T-helper 22 cell (primary cell): ENCODE measurements around the gene GSTM2.

Experiments
- DNase-seq: peaks from one replicate; pipeline ENCODE4 v3.0.0-alpha.2; 2020; ENCODE audit warnings: low read depth

GSTM2 gene

DNA sequence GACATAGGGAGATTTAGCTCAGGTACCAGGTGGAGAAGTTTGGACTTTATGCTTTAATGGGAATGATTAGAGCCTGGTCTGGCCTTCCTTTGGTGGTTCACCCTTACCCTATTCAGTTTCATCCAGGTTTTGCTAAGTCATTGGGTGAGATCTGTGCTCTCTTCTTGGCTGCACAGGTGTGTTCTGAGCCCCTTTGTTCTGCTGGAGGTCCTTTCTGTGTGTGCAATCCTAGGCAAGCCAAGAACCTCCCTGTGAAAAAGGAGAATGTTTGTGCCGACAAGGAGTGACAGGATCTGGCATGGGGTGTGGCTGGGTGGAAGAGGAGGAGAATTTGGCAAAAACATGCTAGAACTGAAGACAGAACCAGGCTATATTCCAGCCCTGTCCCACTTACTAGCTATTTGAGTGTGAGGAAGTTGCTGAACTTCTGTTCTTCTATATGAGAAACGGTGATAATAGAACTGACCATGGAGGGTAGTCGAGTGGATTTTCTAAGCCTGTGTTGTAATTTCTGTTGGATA is 48.8 kb downstream of the GSTM2 start:
- no peak for DNase-seq

DNA sequence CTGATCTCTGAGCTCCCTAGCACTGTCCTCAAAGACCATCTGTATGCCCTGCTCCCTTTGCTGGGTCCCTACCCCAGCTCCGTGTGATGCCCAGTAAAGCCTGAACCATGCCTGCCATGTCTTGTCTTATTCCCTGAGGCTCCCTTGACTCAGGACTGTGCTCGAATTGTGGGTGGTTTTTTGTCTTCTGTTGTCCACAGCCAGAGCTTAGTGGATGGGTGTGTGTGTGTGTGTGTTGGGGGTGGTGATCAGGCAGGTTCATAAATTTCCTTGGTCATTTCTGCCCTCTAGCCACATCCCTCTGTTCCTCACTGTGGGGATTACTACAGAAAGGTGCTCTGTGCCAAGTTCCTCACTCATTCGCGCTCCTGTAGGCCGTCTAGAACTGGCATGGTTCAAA is 49.9 kb downstream of the GSTM2 start:
- DNase-seq: no peak

DNA sequence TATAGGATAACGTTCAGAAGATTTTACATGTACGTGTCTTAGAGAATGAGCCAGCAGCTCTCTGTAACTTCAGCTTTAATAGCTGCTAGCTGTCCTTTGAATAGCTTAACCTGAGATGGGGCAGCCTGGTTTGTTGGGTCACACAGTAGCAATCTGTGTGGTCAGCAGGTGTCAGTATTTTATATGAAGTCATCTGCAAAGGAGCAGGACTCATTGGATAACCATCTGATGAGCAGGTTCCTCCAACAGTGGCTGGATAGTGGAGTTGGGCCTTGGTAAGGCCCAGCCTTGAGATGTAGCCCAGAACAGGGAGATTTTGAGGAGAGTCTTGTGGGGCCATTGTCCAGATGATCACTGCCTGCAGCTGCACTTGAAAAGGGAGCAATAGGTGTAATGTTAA is 50.6 kb downstream of the GSTM2 start:
- DNase-seq: no peak

DNA sequence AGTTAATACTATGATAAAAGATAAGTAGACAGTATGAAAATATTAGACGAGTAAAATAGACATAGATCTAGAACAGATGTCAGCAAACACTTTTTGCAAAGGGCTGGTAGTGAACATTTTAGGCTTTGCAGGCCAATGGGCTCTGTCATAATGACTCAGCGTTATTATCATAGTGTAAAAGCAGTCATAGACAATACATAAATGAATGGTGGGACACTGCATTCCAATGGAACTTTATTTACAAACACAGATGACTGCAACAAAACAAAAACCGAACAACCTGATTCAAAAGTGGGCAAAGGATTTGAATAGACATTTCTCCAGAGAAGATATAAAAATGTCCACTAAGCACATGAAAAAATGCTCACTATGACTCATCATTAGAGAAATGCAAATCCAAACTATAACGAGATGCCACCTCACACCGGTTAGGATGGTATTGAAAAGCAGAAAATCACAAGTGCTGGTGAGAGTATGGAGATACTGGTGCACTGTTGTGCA is 51.5 kb downstream of the GSTM2 start:
- DNase-seq: no peak

DNA sequence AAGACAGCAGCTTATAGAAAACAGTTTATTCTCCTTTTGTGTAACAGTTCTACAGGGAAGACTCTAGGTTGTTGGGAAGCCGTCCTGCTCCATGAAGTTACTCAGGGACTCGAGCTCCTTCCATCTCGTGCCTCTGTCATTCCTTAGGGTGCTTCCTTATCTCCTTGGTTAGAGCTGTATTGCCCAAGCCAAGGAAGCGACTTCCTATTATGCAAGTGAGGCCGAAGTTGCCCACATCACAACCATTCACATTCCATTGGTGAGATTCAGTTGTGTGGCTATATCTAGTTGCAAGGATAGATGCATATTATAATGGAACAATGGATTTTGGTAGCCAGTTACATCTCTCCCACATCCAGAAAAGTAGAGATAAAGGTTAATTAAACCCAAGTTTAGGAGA is 53.2 kb downstream of the GSTM2 start:
- no peak for DNase-seq

DNA sequence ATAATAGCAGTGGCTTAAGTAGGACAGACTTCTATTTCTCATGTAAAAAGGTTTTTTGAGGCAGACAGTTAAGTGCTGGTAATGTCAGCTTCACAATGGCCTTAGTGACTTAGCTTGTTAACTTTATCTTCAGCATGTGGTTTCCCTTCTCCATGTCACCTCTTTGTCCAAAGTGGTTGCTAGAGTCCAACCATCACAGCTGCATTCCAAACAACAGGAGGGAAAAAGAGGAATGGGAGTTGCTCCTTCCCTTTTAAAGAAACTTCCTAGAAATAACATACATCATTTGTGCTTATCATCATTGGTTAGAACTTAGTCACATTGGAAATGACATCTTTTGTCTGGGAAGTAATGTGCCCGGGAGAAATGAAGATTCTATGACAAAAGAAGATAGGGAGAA is 54.1 kb downstream of the GSTM2 start:
- no peak for DNase-seq

DNA sequence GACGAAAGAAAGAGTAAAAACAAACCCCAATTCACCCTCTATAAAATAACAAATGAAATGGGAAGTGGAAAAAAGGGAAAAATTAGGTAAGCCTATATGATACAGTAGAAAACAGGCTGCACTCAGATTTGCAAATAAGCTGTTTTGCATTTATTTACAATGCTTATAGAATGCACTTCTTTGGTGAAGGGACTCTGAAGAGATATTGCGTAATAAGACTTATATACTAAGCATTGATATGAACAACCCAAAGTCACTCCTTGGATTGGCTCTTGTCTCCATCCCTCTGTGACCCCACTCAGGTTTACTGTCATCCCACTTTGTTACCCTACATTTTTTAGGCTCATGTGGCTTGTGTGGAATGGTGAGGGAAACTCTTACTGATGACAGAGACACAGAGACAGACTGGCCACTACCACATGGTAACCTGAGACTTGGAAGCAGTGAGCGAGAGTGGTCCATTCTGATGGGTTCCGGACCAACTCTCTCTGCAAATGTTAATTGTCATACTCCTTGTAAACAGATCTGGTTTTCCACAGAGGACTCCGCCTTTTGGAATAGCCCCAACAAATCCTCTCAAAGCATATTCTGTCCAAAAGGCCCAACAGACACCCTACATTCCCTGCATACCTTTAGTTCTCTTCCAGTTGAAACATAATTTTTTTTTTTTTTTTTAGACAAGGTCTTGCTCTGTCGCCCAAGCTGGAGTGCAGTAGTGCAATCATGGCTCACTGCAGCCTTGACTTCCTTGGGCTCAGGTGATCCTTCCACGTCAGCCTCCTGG is 55.2 kb downstream of the GSTM2 start:
- DNase-seq: no peak
